AG04450 (cell line): ENCODE data around the gene MRGPRE. TPM values are rescaled to one million over a fixed set of nuclear protein-coding genes. Genes with fewer than 3 reads are reported as not detected.

ENCODE experiments used
- CTCF ChIA-PET: fragments of 300-600, 350-600 bp; formaldehyde crosslinking; extraction: SDS; loops from one replicate; lab custom pipeline; 2022; ENCODE audit warnings: antibody characterized with exemption, inconsistent platforms; lab: Charles Lee
- POLR2A ChIA-PET: fragments of 350-600 bp; formaldehyde crosslinking; extraction: SDS; loops from one replicate; lab custom pipeline; 2021; ENCODE audit warnings: antibody characterized with exemption, inconsistent platforms; lab: Yijun Ruan, JAX
- DNase-seq: peaks from one replicate; pipeline ENCODE4 v3.0.0-alpha.2; 2011; ENCODE audit warnings: low read depth, low spot score
- H3K27ac ChIP-seq: one replicate; pipeline ENCODE4 v1.5.1; 2012; ENCODE audit warnings: low read depth, low read length, control low read depth
- H3K27me3 ChIP-seq: one replicate; pipeline ENCODE4 v1.6.0; 2012; ENCODE audit warnings: low read length; ENCODE audit not compliant: control insufficient read depth, insufficient read depth
- H3K4me3 ChIP-seq: 2 replicates; pipeline ENCODE4 v1.5.1; 2011; ENCODE audit warnings: mild to moderate bottlenecking, low read depth, low read length, control low read depth
- H3K9me3 ChIP-seq: 2 replicates; pipeline ENCODE4 v1.5.1; 2012; ENCODE audit warnings: low read length; ENCODE audit not compliant: control insufficient read depth, insufficient read depth
- CTCF ChIP-seq: IDR thresholded peaks from 2 replicates; pipeline ENCODE4 v1.5.1; 2011; ENCODE audit warnings: low read depth, low read length, control low read depth, inconsistent platforms
- polyA plus RNA-seq: library from polyadenylated mRNA; depleted of rRNA; stranded (reverse); fragments of >200 nt; gene quantifications from 2 replicates; pipeline ENCODE4 v1.2.3, GENCODE V29; 2011

Gene MRGPRE
- polyA plus RNA-seq, 1 experiment: not detected

GRCh38 chr11:3206156-3206921 is 25.9 kb downstream of the MRGPRE start:
- H3K27me3 ChIP-seq: peaks cover 53% of the 10 kb centered on the region
- no peak overlapping the region for H3K27ac ChIP-seq
- H3K4me3 ChIP-seq: no peak overlapping the region
- ChIA-PET CTCF (no interaction called here), POLR2A (no interaction called here)
- H3K9me3 ChIP-seq: no peaks in the 10 kb centered on the region; the same call in 1 of the 2 replicates
- DNase-seq: no peak
- no peak for TF ChIP-seq CTCF

DNA sequence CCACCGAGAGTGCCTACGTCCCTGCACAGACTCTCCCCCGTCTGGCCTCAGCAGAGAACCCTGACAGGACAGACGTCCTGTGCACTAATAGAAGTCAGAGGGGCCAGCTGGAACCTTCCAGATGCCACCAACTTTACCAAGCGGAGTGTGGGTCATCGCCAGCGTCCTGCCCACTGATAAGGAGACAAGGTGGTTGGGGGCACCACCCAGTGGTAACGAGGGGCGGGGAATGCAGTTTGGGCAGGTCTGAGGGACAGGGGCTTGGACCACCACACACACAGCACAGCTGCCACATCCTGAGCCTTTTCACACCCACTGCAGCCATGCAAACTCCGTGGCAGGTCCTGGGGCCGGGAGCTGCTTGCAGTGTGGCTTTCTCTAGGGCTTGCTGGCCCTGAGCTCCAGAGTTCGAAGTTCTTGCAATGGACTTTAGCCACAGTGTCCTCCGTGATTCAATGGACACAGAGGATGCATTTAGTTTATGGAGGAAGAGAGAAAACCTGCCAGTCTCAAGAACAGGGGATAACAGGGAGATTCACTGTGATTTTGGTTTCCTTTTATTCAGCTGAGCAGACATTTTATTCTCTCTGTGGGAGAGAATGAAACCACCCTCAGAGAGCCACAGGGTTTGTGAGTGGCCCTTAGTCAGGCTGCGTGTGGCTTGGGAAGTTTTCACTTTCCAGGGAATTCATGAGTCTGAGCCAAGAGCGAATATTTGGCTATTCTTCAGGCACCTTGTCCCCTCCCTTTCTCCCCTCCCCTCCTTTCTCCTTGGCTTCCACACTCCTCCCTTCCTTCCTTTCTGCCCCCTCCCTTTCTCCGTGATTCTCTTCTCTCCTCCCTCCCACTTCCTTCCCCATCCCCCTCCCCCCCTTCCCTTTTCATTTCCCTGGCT is 26.7 kb downstream of the MRGPRE start:
- H3K27ac ChIP-seq: no peak overlapping the region
- H3K27me3 ChIP-seq: peaks cover 60% of the 10 kb centered on the region
- POLR2A ChIA-PET: no interaction called here
- no peak for TF ChIP-seq CTCF
- DNase-seq: no peak
- H3K4me3 ChIP-seq: no peak overlapping the region
- no peaks in the 10 kb centered on the region; the same call in 1 of the 2 replicates for H3K9me3 ChIP-seq
- CTCF ChIA-PET: no interaction called here

- ChIA-PET POLR2A (no interaction called here), CTCF (interaction anchor here (0.6 kb wide), 1 partner anchor 213 kb away, joined by 3 read pairs; no protein-coding TSS in a partner anchor)
- DNase-seq: no peak
- no peak for TF ChIP-seq CTCF
- Histone ChIP-seq H3K27me3 (peaks cover 69% of the 10 kb centered on the region), H3K27ac (no peak overlapping the region), H3K9me3 (no peaks in the 10 kb centered on the region; the same call in 1 of the 2 replicates), H3K4me3 (no peak overlapping the region)
These were observed 27.8 kb downstream of the MRGPRE start for GRCh38 chr11:3204141-3205015.

- CTCF ChIA-PET: no interaction called here
These were observed 28.8 kb downstream of the MRGPRE start for GRCh38 chr11:3203221-3204043.

More at GRCh38 chr11:3203221-3204043, 28.8 kb downstream of the MRGPRE start:
- H3K27me3 ChIP-seq: peaks cover 65% of the 10 kb centered on the region
- POLR2A ChIA-PET: no interaction called here
- TF ChIP-seq CTCF: no peak
- no peak overlapping the region for H3K4me3 ChIP-seq
- H3K27ac ChIP-seq: no peak overlapping the region
- H3K9me3 ChIP-seq: no peaks in the 10 kb centered on the region; the same call in 1 of the 2 replicates
- DNase-seq: no peak
